HepG2 (cell line): ENCODE results near the gene IGF2BP3. TPM values are rescaled to one million over a fixed set of nuclear protein-coding genes. Genes with fewer than 3 reads are reported as not detected.
A peak's percentile ranks its signal among the peaks of the same experiment; 100 is the strongest.

Source experiments
- ATAC-seq: fragments of 200-7000 bp; cut with Tn5 transposase; 3 replicates; pipeline ENCODE4 v1.9.1; 2020; ENCODE audit warnings: mild to moderate bottlenecking, moderate library complexity
- BruUV-seq: library from RNA; stranded (reverse); fragments of 400-500 nt; replicated peaks from 2 replicates; lab custom pipeline; 2021; lab: Mats Ljungman, UMichigan
- CTCF ChIA-PET: fragments of 300-600 bp; formaldehyde crosslinking; extraction: SDS; loops from one replicate; lab custom pipeline; 2021; ENCODE audit warnings: low total read pairs, inconsistent platforms, low intra/inter-chr PET ratio; lab: Yijun Ruan, JAX
- POLR2A ChIA-PET: fragments of 350-600 bp; sonication (Branson Sonifier 250); formaldehyde crosslinking; loops from one replicate; lab custom pipeline; 2020; ENCODE audit warnings: antibody characterized with exemption, inconsistent platforms; lab: Yijun Ruan, JAX
- DNase-seq: peaks from one replicate; pipeline ENCODE4 v3.0.0-alpha.2; 2015; ENCODE audit warnings: low spot score
- FAIRE-seq: peaks from 3 replicates; lab custom pipeline; 2011; peaks lifted over from hg19 to GRCh38; lab: Jason Lieb, UNC
- H2AFZ ChIP-seq: one replicate; pipeline ENCODE4 v1.6.1; 2011; ENCODE audit warnings: low read length, inconsistent platforms
- H3K27ac ChIP-seq: fragments of 300-600 bp; 3 replicates; pipeline ENCODE4 v1.8.0; 2011; ENCODE audit warnings: mixed run types, mild to moderate bottlenecking, mixed read lengths, low read length, inconsistent platforms; ENCODE audit not compliant: insufficient read depth; ENCODE audit errors: extremely low read length
- H3K27me3 ChIP-seq, 2 experiments: fragments of 200-600 bp in 1 of 2; 2 replicates in 1 of 2; 3 replicates in 1 of 2; pipeline versions ENCODE4 v1.6.0 to v1.8.0; 2011; ENCODE audit warnings: low read length in 2 of 2, mild to moderate bottlenecking in 2 of 2, moderate library complexity in 2 of 2, inconsistent platforms in 1 of 2; ENCODE audit not compliant: insufficient read depth in 2 of 2, control insufficient read depth in 1 of 2
- H3K36me3 ChIP-seq, 2 experiments: fragments of 200-600 bp in 1 of 2; replicated peaks in 1 of 2; 2 replicates in 1 of 2; 3 replicates in 1 of 2; pipeline versions ENCODE4 v1.5.1 to v1.8.0; 2011; ENCODE audit warnings: low read length in 2 of 2, inconsistent platforms in 1 of 2; ENCODE audit not compliant: insufficient read depth in 2 of 2, control insufficient read depth in 1 of 2
- H3K4me1 ChIP-seq: 2 replicates; pipeline ENCODE4 v1.5.1; 2012; ENCODE audit warnings: low read length, inconsistent platforms; ENCODE audit not compliant: insufficient read depth
- H3K4me2 ChIP-seq: 2 replicates; pipeline ENCODE4 v1.6.0; 2011; ENCODE audit warnings: low read depth, low read length, inconsistent platforms
- H3K4me3 ChIP-seq, 3 experiments: fragments of 200-600 bp in 1 of 3; sonication (generic), shearing (Covaris generic) in 1 of 3; replicated peaks in 1 of 3; 2 replicates each; pipeline ENCODE4 v1.5.1; 2011 to 2016; ENCODE audit warnings: low read length in 3 of 3, inconsistent platforms in 2 of 3, low read depth in 2 of 3, mild to moderate bottlenecking in 2 of 3, control low read depth in 1 of 3, mixed read lengths in 1 of 3; ENCODE audit not compliant: insufficient read depth in 1 of 3
- H3K79me2 ChIP-seq: one replicate; pipeline ENCODE4 v1.6.1; 2011; ENCODE audit warnings: low read length, inconsistent platforms; ENCODE audit not compliant: insufficient read depth
- H3K9ac ChIP-seq: 2 replicates; pipeline ENCODE4 v1.6.0; 2011; ENCODE audit warnings: mild to moderate bottlenecking, low read depth, low read length, inconsistent platforms; ENCODE audit not compliant: insufficient read depth
- H3K9me3 ChIP-seq: 2 replicates; pipeline ENCODE4 v1.5.1; 2012; ENCODE audit warnings: mild to moderate bottlenecking, low read length
- H4K20me1 ChIP-seq: 2 replicates; pipeline ENCODE4 v1.6.0; 2011; ENCODE audit warnings: inconsistent platforms, mild to moderate bottlenecking, low read length, moderate library complexity; ENCODE audit not compliant: insufficient read depth
- ELF3 ChIP-seq: IDR thresholded peaks from 2 replicates; pipeline ENCODE4 v1.6.1; 2016; ENCODE audit warnings: missing genetic modification reagents, missing compliant biosample characterization
- JUND ChIP-seq: sonication (generic); formaldehyde crosslinking; IDR thresholded peaks from 2 replicates; pipeline ENCODE4 v1.8.0; 2022; ENCODE audit warnings: mild to moderate bottlenecking, missing genetic modification reagents
- NCOA1 ChIP-seq: sonication (generic); formaldehyde crosslinking; IDR thresholded peaks from 2 replicates; pipeline ENCODE4 v1.9.0; 2021; ENCODE audit warnings: missing genetic modification reagents
- SAP130 ChIP-seq: IDR thresholded peaks from 2 replicates; pipeline ENCODE4 v1.6.1; 2016; ENCODE audit warnings: low read depth
- SMYD3 ChIP-seq: sonication (generic); formaldehyde crosslinking; IDR thresholded peaks from 2 replicates; pipeline ENCODE4 v1.8.1; 2023; ENCODE audit warnings: mild to moderate bottlenecking, missing genetic modification reagents
- SP5 ChIP-seq: IDR thresholded peaks from 2 replicates; pipeline ENCODE4 v1.6.1; 2016; ENCODE audit warnings: low read depth, borderline replicate concordance
- ZMYM2 ChIP-seq: sonication (generic); formaldehyde crosslinking; IDR thresholded peaks from 2 replicates; pipeline ENCODE4 v1.8.0; 2022; ENCODE audit warnings: mild to moderate bottlenecking, missing genetic modification reagents
- ZNF792 ChIP-seq: IDR thresholded peaks from 2 replicates; pipeline ENCODE4 v1.6.1; 2016
- WGBS: methylation state at CpG from one replicate; pipeline ENCODE4 v1.1.6; 2017; ENCODE audit warnings: low lambda C conversion rate; 5-methylcytosine and 5-hydroxymethylcytosine counted together
- in situ Hi-C: cut with HindIII; loops from 2 replicates; pipeline ENCODE4 v1.10.0; 2017; ENCODE audit warnings: low pct_unique_long_range_greater_than_20kb; ENCODE audit not compliant: extremely low pct_ligation_motif_present
- intact Hi-C: fragments of 100-400 bp; cut with micrococcal nuclease; formaldehyde crosslinking; loops from one replicate; pipeline ENCODE4 v1.10.0; 2022; ENCODE audit not compliant: unreplicated experiment
- polyA plus RNA-seq, 8 experiments: library from polyadenylated mRNA; depleted of rRNA in 3 of 8; stranded (reverse) in 7 of 8; unstranded in 1 of 8; fragments of >200 nt; fragmentation: Illumina TruSeq in 4 of 8; extraction: Trizol in 4 of 8; gene quantifications; 2 replicates each; pipeline versions ENCODE4 v1.2.1 to v1.2.3, GENCODE V29; 2011 to 2016; ENCODE audit warnings: low read depth in 4 of 8, missing spikeins in 1 of 8, mixed read lengths in 1 of 8; ENCODE audit not compliant: insufficient read depth in 1 of 8
- total RNA-seq, 5 experiments: library from RNA; depleted of rRNA; stranded (reverse); fragments of >200 nt; fragmentation: Illumina TruSeq; extraction: Trizol; gene quantifications; 2 replicates each; pipeline ENCODE4 v1.2.3, GENCODE V29; 2016; ENCODE audit warnings: low read depth in 1 of 5

IGF2BP3 gene
- total and polyA plus RNA-seq, 2 of the 13 experiments (the other 11 are each of a cell fraction or from before 2014, with no cell fraction given), result 37.7 to 39.5 TPM

DNA sequence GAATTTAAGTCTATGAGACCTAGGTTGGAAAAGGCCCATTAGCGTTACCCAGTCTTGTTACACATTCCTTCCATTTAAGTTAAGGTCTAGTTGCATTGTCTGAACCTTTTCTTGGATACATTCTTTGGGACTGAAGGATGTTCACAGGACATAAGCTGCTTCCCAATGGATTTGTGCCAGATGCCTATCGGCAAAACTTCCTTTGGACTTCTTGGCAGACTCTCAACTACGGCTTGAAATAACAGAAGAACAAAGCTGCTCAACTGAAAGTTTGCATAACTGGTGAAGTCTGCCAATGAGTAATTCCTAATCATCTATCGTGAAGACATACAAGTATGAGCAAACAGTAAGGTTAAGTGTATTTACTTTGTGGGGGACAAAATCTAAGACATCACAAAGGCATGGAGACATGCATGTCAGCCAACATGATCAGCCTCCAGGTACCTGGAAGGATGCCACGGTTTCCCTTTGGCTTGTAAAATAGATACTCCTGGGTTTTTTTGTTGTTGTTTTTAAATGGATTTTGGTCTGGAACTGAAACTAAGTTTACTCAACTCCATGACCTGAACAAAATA is 135.7 kb downstream of the IGF2BP3 start (continued):
- TF ChIP-seq ELF3 (CRISPR knock-in tag) (0 out of 2 replicates have a peak, but pooled peaks have one; percentile 59), SAP130 (peak; percentile 76), SP5 (0 out of 2 replicates have a peak, but pooled peaks have one; percentile 27), JUND (CRISPR knock-in tag) (0 out of 2 replicates have a peak, but pooled peaks have one; percentile 16), NCOA1 (0 out of 2 replicates have a peak, but pooled peaks have one; percentile 63), ZNF792 (CRISPR knock-in tag) (0 out of 2 replicates have a peak, but pooled peaks have one; percentile 30)

DNA sequence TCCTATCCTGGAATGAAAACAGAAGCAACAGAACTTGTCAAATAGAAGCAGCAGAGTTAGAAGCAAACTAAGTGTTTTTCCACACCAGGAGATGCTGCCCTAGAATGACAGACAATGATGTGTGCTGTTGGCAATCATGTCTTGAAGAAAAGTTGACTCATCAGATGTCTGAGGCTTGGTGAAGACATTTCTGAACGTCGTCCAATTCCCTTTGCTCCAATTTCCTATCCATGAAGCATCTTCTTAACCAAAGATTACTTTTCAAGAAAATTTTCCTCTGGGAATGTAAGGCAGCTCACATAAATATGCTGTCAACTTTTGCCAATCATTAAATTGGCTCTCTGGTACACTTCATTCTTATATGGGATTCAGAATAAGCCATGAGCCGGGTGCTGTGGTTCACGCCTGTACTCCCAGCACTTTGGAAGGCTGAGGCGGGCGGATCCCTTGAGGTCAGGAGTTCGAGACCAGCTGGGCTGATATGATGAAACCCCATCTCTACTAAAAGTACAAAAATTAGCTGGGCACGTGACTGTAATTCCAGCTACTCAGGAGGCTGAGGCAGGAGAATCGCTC is 136.5 kb downstream of the IGF2BP3 start:
- H3K79me2 ChIP-seq, result no peaks in the 10 kb centered on the region
- CTCF ChIA-PET, result interaction anchor here (0.7 to 1.2 kb wide), 2 partner anchors 22 to 24 kb away, joined by 3 read pairs; no protein-coding TSS in a partner anchor
- H3K36me3 ChIP-seq, result peaks cover 10 to 41% of the 10 kb centered on the region in 2 experiments
- H3K27ac ChIP-seq, result peak overlapping the region; percentile 84
- POLR2A ChIA-PET, result interaction anchor here (1.0 to 4.0 kb wide), 11 partner anchors 14 to 141 kb away, joined by 3 to 69 read pairs (median 6); partner anchors contain the start of gene MALSU1
- no peak overlapping the region for H3K4me3 ChIP-seq
- H3K9me3 ChIP-seq, result peaks cover 8% of the 10 kb centered on the region; the same call in 1 of the 2 replicates
- no peak for FAIRE-seq
- in situ Hi-C loops, result no loop called here
- no peak overlapping the region for H3K4me2 ChIP-seq
- no peak overlapping the region for H3K9ac ChIP-seq
- no peak overlapping the region for H2AFZ ChIP-seq
- H3K27me3 ChIP-seq, result no peaks in the 10 kb centered on the region
- no peak for DNase-seq
- WGBS, result 86% methylated on average over 9 of the region's 9 CpGs
- no peak for ATAC-seq
- H3K4me1 ChIP-seq, result peaks cover 75% of the 10 kb centered on the region
- TF ChIP-seq SMYD3, result no peak
- 0 out of 2 replicates have a peak, but pooled peaks have one; percentile 9 for TF ChIP-seq ZMYM2 (CRISPR knock-in tag)
- intact Hi-C loops, result loop anchor here (2.0 kb wide), 1 partner anchor 65 kb away; no protein-coding TSS in a partner anchor
- BruUV-seq, result no TSS peak
- H4K20me1 ChIP-seq, result no peaks in the 10 kb centered on the region
